Endothelial cell of hepatic sinusoid (primary cell): ENCODE measurements around the gene ANKIB1.
"Not testable (repeated sequence)": the region's sequence is repeated elsewhere in the genome, so short reads cannot be mapped to it uniquely, and the experiment has no call there.

ENCODE experiments used
- in situ Hi-C: cut with HindIII; loops from 2 replicates; pipeline ENCODE4 v1.10.0; 2017; ENCODE audit warnings: low sequenced_read_pairs

ANKIB1 gene, protein sequence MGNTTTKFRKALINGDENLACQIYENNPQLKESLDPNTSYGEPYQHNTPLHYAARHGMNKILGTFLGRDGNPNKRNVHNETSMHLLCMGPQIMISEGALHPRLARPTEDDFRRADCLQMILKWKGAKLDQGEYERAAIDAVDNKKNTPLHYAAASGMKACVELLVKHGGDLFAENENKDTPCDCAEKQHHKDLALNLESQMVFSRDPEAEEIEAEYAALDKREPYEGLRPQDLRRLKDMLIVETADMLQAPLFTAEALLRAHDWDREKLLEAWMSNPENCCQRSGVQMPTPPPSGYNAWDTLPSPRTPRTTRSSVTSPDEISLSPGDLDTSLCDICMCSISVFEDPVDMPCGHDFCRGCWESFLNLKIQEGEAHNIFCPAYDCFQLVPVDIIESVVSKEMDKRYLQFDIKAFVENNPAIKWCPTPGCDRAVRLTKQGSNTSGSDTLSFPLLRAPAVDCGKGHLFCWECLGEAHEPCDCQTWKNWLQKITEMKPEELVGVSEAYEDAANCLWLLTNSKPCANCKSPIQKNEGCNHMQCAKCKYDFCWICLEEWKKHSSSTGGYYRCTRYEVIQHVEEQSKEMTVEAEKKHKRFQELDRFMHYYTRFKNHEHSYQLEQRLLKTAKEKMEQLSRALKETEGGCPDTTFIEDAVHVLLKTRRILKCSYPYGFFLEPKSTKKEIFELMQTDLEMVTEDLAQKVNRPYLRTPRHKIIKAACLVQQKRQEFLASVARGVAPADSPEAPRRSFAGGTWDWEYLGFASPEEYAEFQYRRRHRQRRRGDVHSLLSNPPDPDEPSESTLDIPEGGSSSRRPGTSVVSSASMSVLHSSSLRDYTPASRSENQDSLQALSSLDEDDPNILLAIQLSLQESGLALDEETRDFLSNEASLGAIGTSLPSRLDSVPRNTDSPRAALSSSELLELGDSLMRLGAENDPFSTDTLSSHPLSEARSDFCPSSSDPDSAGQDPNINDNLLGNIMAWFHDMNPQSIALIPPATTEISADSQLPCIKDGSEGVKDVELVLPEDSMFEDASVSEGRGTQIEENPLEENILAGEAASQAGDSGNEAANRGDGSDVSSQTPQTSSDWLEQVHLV

DNA sequence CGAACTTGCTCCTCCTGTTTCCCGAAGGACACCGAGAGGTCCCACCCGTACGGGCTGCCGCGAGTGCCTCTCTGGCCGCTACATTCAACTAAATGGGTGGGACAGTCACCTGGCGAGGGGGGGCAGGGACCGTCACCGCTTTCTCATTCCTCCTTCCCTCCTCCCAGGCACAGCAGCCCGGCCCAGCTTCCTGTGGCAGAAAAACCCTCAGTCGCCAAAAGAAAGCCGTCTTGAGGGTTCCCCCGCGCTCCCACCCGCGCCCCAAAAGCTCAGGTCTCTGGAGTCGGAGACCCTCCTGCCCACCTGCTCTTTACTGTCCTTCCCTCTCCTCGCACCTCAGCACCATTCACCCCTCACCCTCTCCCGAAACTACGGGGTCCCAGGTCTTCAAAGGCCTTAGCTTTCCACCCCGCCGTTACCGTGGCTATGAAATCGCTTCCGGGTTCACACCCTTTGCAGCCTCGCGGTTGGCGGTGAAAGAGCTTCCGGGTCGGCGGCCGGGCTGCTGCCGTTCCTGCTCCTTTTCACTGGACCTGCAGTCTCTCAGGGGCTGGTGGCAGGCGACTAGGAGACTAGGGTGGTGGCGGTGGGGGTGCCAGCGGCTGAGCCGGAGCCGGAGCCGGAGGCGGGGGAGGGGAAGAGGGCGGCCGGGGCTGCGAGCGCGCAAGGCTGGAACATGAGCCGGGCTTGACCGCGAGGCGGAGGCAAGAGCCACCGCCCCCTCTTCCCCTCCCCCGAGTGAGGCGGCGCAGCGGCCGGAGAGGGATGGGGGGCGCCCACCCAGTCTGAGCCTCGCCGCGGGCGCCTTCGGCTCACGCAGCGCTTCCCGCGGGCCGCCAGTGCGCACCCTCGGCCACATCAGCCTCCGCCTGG, at the start of gene ANKIB1, which contains the start of gene KRIT1:
Gene ANKIB1 (plus strand): TSS at position 488 of the 873 bp plus-strand sequence. CDS start 49,005 bp downstream, outside the sequence.
Gene KRIT1 (minus strand): TSS at position 428 of the 873 bp plus-strand sequence. CDS start 3,779 bp downstream, outside the sequence.
- in situ Hi-C loops = no loop called here

DNA sequence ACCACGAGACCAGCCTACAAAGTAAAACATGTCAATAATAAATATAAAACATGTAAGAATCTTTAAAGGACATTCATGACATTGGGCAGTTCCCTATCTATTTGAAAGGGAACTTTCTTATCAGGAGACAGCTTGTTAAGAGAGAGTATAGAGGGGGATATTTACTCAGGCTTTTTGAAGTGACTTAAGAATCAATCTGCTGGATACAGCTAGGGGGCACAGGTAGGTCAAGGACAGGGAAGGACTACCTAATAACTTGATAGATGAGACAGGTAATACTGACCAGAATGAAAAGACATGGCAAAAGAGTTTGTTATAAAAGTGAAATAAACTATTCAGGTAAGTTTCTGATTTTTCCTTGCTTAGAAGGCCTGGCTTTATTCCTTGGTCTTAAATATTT, 45.0 kb upstream of the ANKIB1 start:
- in situ Hi-C loops = no loop called here

DNA sequence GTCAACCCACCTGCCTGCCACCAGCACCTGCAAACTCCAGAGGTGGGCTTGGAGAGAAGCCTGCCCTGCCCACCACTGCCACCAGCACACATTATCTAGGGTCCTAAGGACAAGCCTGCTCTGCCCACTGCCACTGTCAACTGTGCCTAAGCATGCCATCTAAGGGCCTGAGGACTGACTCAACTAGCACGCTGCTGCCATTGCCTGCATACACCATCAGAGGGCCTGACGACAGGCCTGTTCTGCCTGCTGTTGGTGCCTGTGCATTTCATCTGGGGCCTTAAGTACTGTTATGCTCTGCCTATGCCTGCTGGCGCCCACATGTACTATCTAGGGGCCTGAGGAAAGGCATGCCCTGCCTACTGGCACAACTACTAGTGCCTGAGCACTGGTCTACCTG, 39.8 kb upstream of the ANKIB1 start:
- in situ Hi-C loops = no loop called here

DNA sequence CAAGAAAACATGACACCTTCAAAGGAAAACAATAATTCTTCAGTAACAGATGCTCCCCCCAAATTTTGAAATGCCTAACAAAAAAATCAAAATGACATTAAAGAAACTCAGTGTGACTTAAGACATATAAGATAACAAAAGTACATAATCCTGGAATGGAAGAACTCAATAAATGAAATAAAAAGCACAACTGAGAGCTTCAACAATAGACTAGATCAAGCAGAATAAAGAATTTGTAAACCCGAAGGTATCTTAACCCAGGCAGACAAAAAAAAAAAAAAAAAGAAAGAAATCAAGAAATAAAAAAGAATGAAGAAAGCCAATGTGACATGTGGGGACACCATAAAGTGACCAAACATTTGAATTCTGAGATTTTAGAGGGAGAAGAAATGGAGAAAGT, 39.1 kb upstream of the ANKIB1 start:
- in situ Hi-C loops = no loop called here

DNA sequence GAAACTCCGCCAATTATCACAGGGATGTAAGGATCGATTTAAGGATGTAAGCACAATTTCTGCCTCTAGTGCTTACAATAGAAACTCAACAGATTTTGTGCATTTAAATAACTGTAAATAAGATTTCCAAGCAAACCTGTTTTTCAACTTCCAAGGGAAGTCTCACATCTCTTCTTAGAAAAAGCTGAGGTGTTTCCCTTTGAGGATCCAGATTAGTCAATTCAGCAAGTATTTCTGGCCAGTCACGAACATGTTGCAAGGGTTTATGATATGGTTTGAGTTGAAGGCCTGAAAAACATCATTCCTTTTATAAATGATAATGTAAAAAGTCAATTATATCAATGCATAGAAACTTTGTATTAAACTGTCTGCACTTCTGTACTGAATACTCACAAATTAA, 24.0 kb upstream of the ANKIB1 start:
- in situ Hi-C loops = no loop called here

DNA sequence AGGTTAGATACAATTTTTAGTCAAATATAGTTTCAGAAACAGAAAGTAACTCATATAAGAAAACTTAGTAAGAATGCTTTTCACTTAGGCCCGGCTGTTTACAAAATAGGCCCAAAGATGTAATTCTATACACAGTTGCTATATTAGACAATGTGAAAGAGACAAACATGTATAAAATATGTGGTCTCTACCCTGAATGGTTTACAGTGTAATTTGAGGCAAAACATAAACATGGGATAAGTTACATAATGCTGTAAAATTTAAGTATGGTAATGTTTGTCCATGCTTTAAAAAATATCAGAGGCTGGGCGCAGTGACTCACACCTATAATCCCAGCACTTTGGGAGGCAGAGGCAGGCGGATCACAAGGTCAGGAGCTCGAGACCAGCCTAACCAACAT, 18.8 kb upstream of the ANKIB1 start:
- in situ Hi-C loops = no loop called here

DNA sequence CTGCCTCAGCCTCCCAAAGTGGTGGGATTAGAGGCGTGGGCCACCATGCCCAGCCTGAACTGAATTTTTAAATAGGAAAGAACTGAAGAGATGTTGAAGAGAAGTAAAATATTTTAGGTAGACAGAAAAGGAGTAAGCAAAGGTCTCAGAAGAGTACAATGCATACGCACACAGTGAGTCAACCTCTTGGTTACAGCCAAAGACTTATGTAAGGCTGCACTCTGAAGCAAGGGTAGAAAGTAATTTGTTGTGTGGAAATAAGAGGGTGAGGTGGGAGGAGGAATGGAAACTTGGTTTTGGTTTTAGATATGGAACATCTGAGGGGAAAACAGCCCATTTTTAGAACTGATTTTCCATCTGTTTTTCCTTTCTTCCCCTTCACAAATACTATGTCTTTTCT, 17.7 kb upstream of the ANKIB1 start:
- in situ Hi-C loops = no loop called here

DNA sequence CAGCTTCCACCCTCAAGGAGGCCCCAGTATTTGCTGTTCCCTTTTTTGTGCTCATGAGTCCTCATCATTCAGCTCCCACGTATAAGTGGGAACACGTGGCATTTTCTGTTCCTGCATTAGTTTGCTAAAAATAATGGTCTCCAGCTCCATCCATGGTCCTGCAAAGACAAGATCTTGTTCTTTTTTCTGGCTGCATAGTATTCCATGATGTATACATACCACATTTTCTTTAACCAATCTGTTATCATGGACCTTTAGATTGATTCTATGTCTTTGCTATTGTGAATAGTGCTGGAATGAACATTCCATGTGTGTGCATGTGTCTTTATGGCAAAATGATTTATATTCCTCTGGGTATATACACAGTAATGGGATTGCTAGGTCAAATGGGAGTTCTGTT, 17.0 kb upstream of the ANKIB1 start:
- in situ Hi-C loops = no loop called here

DNA sequence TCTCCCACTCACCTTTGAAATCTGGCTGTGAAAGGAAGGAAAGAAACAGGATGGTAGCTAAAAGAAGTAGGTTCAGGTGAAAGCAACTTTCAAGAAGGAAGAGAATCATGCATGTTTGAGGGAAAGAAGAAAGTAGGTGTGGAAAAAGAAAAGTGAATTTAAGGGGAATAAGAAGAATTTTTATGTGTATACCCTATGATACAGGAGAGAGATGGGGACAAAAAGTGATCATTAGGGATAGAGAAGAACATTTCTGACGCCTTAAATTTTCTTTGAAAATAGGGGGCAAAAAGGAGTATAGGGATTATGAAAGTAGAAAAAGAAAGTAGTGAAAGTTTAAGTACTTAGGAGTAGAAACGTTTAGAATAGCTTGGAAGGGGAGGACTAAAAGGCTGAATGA, 15.2 kb upstream of the ANKIB1 start:
- in situ Hi-C loops = no loop called here

DNA sequence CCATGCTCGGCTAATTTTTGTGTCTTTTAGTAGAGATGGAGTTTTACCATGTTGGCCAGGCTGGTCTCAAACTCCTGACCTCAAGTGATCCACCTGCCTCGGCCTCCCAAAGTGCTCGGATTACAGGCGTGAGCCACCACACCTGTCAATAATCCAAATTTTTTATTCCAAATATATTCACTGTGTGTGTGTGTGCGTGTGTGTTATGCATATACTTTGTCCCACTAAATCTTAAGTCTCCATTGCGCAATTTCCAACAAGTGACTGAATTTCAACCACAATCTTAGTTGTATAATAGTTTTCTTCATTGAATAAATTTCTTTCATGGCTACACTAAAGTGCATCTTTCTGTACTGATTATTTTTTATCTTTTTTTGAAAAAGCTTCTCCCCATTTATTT, 2.8 kb upstream of the ANKIB1 start:
- in situ Hi-C loops = no loop called here

DNA sequence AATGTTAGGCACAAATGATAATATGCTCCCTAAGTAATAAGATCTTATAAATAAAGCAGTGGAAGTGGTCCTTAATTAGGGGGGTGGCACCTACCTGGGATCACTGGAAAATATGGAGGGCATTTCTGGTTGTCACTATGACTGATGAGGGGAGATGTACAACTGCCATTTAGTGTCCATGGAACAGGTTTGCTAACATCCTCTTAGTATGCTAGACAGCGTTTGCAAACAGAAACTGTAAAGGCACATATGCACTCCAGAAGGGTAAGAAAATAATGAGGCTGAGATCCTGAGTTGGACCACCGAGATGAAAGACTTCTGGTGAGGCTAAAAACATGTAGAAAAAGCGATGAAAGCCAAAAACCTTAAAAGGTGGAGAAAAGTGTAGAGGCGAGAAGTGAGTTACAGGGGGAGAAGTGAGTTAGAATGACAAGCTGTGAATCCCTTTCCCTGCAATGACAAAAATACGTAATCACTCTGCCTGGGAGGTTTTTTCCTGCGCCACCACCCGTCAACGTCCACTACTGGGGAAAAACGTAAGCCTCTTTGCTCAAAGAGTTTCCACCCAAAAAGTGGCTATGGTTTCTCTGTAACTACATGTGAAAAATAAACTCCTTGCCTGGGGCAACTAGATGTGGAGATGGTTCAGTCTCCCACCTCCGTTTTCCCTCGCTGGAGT, 827 bp upstream of the ANKIB1 start:
- in situ Hi-C loops = no loop called here

DNA sequence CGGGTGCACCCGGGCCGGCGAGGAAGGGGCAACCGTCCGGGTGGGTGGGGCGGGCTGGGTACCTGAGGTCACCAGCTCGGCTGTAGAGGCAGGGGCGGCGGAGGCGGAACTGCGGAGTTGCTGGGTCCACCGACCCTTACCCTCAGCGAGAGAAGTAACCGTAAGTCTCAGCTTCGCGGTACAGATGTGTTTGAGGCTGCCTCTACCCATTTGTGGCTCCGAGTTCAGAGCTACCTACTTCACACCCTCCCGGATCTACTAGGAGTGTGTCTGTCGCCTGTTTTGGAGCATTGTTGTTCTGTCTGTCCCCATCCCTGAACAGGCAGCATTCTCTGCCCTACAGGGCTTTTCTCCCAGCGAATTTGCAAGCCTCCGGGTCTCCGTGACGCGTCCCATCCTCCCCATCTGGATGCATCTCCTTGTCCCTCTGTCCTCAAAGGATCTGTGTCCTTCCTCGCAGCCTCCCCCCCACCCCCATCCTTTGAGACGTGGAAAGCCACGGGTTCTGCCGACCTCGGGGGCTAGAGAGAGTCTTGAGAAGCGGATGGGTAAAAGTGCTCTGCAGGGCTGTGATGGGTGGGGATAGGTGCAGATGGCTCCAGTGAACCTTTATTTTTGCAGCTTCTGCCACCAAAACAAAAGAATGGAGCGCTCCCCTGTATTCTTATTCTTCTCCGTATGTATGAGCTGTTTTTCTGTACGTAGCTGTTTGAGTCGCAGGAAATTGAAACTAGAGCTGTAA, 757 bp downstream of the ANKIB1 start:
- in situ Hi-C loops = no loop called here

DNA sequence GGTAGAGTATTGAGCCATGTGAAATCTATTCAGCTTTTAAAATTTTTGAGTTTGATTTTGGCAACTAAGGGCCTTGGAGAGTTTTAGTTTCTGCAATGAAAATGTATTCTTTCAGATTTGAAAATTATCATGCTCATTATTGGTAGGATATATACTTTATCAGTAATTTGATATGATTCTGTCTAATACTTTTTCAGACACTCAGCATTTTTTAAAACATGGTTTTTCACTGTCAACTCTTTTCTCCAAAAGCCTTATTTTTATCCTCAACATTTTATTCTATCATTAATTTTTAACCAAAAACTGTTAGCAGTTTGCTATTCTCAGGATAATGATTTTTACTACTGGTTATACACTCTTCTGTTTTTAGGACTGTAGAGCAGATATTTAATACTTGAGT, 4.8 kb downstream of the ANKIB1 start:
- in situ Hi-C loops = no loop called here

DNA sequence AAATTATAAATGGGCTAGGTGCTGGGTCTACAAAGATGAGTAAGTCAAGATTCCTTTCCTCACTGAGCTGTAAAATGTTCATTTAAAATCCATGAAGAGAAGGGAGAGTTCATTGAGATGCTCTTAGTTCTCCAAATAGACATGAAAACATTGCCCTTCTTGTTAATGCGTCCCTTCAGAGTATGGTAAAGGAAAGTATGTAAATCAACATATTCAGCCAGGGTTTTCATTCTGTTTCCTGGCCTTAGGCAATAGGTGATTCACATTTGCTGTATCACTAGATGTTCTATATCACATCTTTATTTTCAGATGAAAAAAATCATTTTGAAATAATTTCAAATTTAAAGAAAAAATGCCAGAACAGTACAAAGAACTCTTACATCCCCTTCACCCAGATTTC, 5.4 kb downstream of the ANKIB1 start:
- in situ Hi-C loops = no loop called here

DNA sequence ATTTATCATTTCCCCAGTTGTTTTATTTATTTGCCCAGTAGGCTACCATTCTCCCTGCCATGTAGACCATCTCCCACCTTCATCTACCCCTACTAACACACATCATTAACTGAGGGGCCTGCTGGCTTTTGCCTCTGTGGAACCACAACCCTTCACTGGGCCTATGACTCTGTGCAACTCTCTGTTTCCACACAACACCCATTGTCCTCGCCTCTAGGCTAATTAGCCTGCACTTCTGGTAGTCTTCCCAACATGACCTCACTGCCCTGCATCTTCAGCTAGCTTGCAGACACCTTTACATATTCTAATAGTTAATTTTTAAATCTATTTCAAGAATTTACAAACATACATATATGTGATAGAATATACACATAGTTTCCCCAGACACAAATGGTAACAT, 7.5 kb downstream of the ANKIB1 start:
- in situ Hi-C loops = no loop called here

DNA sequence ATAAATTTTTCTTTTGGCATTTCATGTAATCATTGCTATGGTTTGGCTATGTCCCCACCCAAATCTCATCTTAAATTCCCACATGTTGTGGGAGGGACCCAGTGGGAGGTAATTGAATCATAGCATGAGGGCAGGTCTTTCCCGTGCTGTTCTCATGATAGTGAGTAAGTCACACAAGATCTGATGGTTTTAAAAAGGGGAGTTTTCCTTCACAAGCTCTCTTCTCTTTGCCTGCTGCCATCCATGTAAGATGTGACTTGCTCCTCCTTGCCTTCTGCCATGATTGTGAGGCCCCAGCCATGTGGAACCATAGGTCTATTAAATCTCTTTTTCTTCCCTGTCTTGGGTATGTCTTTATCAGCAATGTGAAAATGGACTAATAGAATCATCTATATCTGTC, 9.0 kb downstream of the ANKIB1 start:
- in situ Hi-C loops = not testable (repeated sequence)

DNA sequence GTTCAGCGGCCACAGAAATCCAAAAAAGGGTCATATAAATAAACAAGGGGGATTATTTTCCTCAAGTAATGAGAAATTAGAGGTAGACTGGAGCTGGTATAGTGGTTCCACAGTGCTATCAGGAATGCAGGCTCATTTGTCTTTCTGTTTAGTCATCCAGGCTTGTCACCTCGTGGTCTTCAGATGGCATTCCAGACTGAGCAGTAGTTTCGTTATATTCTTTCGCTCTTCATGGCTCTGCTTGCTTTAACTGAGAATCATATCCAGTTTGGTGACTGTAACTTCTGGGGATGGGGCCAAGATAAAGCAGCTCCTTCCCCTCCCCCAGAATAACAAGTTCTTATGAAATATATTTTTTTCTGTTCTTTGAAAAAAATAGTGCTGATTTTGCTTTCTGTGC, 9.5 kb downstream of the ANKIB1 start:
- in situ Hi-C loops = no loop called here

DNA sequence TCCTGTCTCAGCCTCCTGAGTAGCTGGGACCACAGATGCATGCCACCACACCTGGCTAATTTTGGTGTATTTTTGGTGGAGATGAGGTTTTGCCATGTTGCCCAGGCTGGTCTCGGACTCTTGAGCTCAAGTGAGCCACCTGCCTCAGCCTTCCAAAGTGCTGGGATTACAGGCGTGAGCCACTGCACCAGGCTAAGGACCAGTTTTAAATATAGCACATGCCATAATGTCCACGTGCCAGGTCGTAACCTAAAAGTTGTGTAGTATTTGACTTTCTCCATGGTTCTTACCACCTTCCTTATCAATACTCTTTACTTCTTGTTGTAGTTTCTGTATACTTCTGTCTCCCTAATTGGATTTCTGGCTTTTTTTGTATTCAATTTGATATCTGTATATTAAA, 13.3 kb downstream of the ANKIB1 start:
- in situ Hi-C loops = no loop called here

DNA sequence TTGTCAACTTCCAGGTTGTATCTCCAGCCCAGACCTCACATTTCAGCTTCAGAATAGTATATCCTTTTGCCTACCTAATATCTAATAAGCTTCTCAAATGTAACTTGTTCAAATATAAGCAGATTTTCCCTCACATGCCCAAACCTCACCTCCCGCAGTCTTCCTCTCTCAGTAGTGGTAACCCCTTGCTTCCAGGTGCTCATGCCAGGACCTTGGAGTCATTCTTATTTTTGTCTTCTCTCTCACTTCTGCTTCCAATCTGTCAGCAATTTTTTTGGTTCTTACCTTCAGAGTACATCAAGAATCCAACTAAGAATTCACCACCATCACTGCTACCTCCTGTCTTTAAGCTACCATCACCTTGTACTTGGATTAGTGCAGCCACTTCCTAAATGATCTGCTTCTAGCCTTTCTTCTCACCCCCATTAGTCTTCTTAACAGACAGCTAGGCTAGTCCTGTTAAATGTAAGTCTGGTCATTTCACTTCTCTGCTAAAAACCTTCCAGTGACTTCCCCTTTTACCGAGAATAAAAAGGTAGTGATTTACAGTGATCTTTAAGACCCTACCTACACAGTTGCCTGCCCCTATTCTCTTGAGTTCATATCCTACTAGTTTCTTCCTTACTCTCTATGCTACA, 14.0 kb downstream of the ANKIB1 start:
- in situ Hi-C loops = no loop called here
